NCI-H82 treated with DMSO at 0.1 percent for 48 hours (cell line): ENCODE measurements around the gene SLC38A10.
A peak's percentile ranks its signal among the peaks of the same experiment; 100 is the strongest.

ENCODE experiments used
- DNase-seq: peaks from one replicate; lab custom pipeline; 2025; ENCODE audit not compliant: unreplicated experiment; lab: John Stamatoyannopoulos, UW

The SLC38A10 gene

GRCh38 chr17:81258292-81258691 is 36.8 kb downstream of the SLC38A10 start:
- DNase-seq: no peak

GRCh38 chr17:81257533-81257932 is 37.6 kb downstream of the SLC38A10 start:
- no peak for DNase-seq

- DNase-seq: no peak
Observed at GRCh38 chr17:81256616-81257015, 38.5 kb downstream of the SLC38A10 start.

GRCh38 chr17:81254955-81255717 is 40.0 kb downstream of the SLC38A10 start:
- peak; percentile 11 for DNase-seq

- peak; percentile 28 for DNase-seq
Observed at GRCh38 chr17:81253358-81254131, 41.6 kb downstream of the SLC38A10 start.

GRCh38 chr17:81252987-81253329 is 42.1 kb downstream of the SLC38A10 start:
- no peak for DNase-seq

- no peak for DNase-seq
Observed at GRCh38 chr17:81252326-81252986, 42.7 kb downstream of the SLC38A10 start.

GRCh38 chr17:81251709-81252301 is 43.3 kb downstream of the SLC38A10 start:
- DNase-seq: peak; percentile 58

- no peak for DNase-seq
Observed at GRCh38 chr17:81251094-81251708, 43.9 kb downstream of the SLC38A10 start.

GRCh38 chr17:81250286-81251093 is 44.6 kb downstream of the SLC38A10 start:
- DNase-seq: no peak

- no peak for DNase-seq
Observed at GRCh38 chr17:81249223-81250040, 45.7 kb downstream of the SLC38A10 start.

- no peak for DNase-seq
Observed at GRCh38 chr17:81248649-81249048, 46.5 kb downstream of the SLC38A10 start.

GRCh38 chr17:81247339-81247990 is 47.6 kb downstream of the SLC38A10 start:
- no peak for DNase-seq

- no peak for DNase-seq
Observed at GRCh38 chr17:81246679-81247338, 48.3 kb downstream of the SLC38A10 start.

GRCh38 chr17:81246343-81246670 is 48.8 kb downstream of the SLC38A10 start:
- no peak for DNase-seq

- DNase-seq: no peak
Observed at GRCh38 chr17:81245665-81246342, 49.3 kb downstream of the SLC38A10 start.

GRCh38 chr17:81245024-81245664 is 50.0 kb downstream of the SLC38A10 start:
- DNase-seq: no peak
